ENCODE data around the gene SYTL5. TPM values are rescaled to one million over a fixed set of nuclear protein-coding genes. Genes with fewer than 3 reads are reported as not detected.

Gene SYTL5
- total and polyA plus RNA-seq, 2 of the 4 experiments (the other 2 are of a cell fraction), result 0.19 to 0.54 TPM

- H3K9ac ChIP-seq (ENCODE audit: low read depth, low read length), result no peak overlapping the region
- no peak overlapping the region for H3K18ac ChIP-seq (ENCODE audit: low read depth, low read length)
- H4K5ac ChIP-seq (ENCODE audit: low read depth, low read length), result no peak overlapping the region
- WGBS, 2 experiments (ENCODE audit: extremely low coverage in 2 of 2, insufficient read length in 1 of 2), result no CpG with 5 or more reads among the region's 1 CpG
- no peaks in the 10 kb centered on the region for H3K27me3 ChIP-seq (ENCODE audit: control insufficient read depth, insufficient read depth, low read length)
- H3K4me1 ChIP-seq (ENCODE audit: control insufficient read depth, insufficient read depth, low read length), result no peaks in the 10 kb centered on the region
- H2BK20ac ChIP-seq (ENCODE audit: low read depth, low read length), result no peak overlapping the region
- ATAC-seq (ENCODE audit: low read depth) (no peak), DNase-seq (no peak)
- POLR2A ChIA-PET (ENCODE audit: unreplicated experiment), result no interaction called here
- H4K20me1 ChIP-seq (ENCODE audit: insufficient read depth, low read length), result no peaks in the 10 kb centered on the region
- CTCF ChIA-PET, result no interaction called here
- H2AFZ ChIP-seq (replicated peaks; ENCODE audit: low read length, poor library complexity), result no peak overlapping the region
- no peak overlapping the region for H3K4ac ChIP-seq (ENCODE audit: low read depth, low read length)
- dilution Hi-C loops (cut with HindIII; ENCODE audit: low sequenced_read_pairs, unreplicated experiment) (no loop called here), in situ Hi-C loops (cut with MboI; ENCODE audit: low sequenced_read_pairs) (no loop called here), intact Hi-C loops (cut with micrococcal nuclease) (loop anchor here (10.0 kb wide), 1 partner anchor 660 kb away; no protein-coding TSS in a partner anchor)
- TF ChIP-seq MXI1 (IDR thresholded peaks at IDR 0.05; ENCODE audit: borderline replicate concordance, low read depth, low read length), result no peak
- TF ChIP-seq MAZ (IDR thresholded peaks at IDR 0.05; ENCODE audit: borderline replicate concordance, low read depth, low read length), result no peak
- TF ChIP-seq USF2 (IDR thresholded peaks at IDR 0.05; ENCODE audit: low read depth, low read length), result no peak
- no peak for TF ChIP-seq SMC3 (IDR thresholded peaks at IDR 0.05; ENCODE audit: low read depth, low read length)
- TF ChIP-seq MAFK (IDR thresholded peaks at IDR 0.05; ENCODE audit: low read depth, low read length), result no peak
- TF ChIP-seq CTCF (conservative IDR thresholded peaks at IDR 0.05; ENCODE audit: low read depth, low read length), result no peak
- no peak for TF ChIP-seq CHD1 (IDR thresholded peaks at IDR 0.05; ENCODE audit: low read depth, low read length)
- no peak for TF ChIP-seq RFX5 (IDR thresholded peaks at IDR 0.05; ENCODE audit: low read depth, low read length)
- TF ChIP-seq FOS (IDR thresholded peaks at IDR 0.05; ENCODE audit: low read depth, low read length), result no peak
- TF ChIP-seq RAD21 (IDR thresholded peaks at IDR 0.05; ENCODE audit: low read length), result no peak
- no peak for TF ChIP-seq POLR2A (IDR thresholded peaks at IDR 0.05; ENCODE audit: low read depth, low read length)
- TF ChIP-seq BHLHE40 (IDR thresholded peaks at IDR 0.05; ENCODE audit: low read depth, low read length), result no peak
- TF ChIP-seq RCOR1 (IDR thresholded peaks at IDR 0.05; ENCODE audit: insufficient replicate concordance, low read length), result no peak
- no peak for TF ChIP-seq CEBPB (IDR thresholded peaks at IDR 0.05; ENCODE audit: low read depth, low read length)
- no peak for TF ChIP-seq ELK1 (IDR thresholded peaks at IDR 0.05; ENCODE audit: borderline replicate concordance, low read depth, low read length)
- no peak for TF ChIP-seq NFE2L2 (IDR thresholded peaks at IDR 0.05; ENCODE audit: low read depth, low read length)
- H3K4me3 ChIP-seq (ENCODE audit: insufficient read depth, low read depth, low read length), result no peak overlapping the region
- no peak overlapping the region for H3K23ac ChIP-seq (ENCODE audit: low read depth, low read length)
- no peaks in the 10 kb centered on the region for H3K9me1 ChIP-seq (ENCODE audit: insufficient read depth, low read length)
- BruUV-seq (replicated peaks), result no TSS peak
- H3K79me1 ChIP-seq (ENCODE audit: low read depth in 1 of 2, low read length in 2 of 2), result no peaks in the 10 kb centered on the region
- H3K9me3 ChIP-seq (ENCODE audit: control insufficient read depth, insufficient read depth, low read length), result no peaks in the 10 kb centered on the region
- H2BK5ac ChIP-seq (ENCODE audit: low read depth, low read length, poor library complexity, severe bottlenecking), result no peak overlapping the region
- no peak overlapping the region for H2BK120ac ChIP-seq (ENCODE audit: low read depth, low read length)
- H3K36me3 ChIP-seq (ENCODE audit: control insufficient read depth, insufficient read depth, low read length), result peaks cover under 1% of the 10 kb centered on the region; the same call in 1 of the 2 replicates
- H3K14ac ChIP-seq (replicated peaks; ENCODE audit: low read depth, low read length), result no peak overlapping the region
- no peak overlapping the region for H3K27ac ChIP-seq (ENCODE audit: insufficient read depth, low read length)
- H3K56ac ChIP-seq (ENCODE audit: extremely low read depth, insufficient read depth, low read length), result no peak overlapping the region
- no peak overlapping the region for H2BK15ac ChIP-seq (ENCODE audit: low read depth, low read length)
- no peak overlapping the region for H4K8ac ChIP-seq (ENCODE audit: low read depth in 2 of 2, low read length in 2 of 2)
- H3K4me2 ChIP-seq (ENCODE audit: low read depth, low read length), result no peak overlapping the region
- no peak overlapping the region for H2AK5ac ChIP-seq (ENCODE audit: low read depth, low read length)
- no peak overlapping the region for H2AK9ac ChIP-seq (replicated peaks; ENCODE audit: low read depth, low read length, poor library complexity)
- no peak overlapping the region for H4K91ac ChIP-seq (ENCODE audit: insufficient read depth, low read depth, low read length)
Measured at GRCh38 chrX:38165023-38165422, 158.7 kb downstream of the SYTL5 start.

Measured in IMR-90 (cell line).